Hair follicular keratinocyte (primary cell): ENCODE results near the gene C14orf39. TPM values are rescaled to one million over a fixed set of nuclear protein-coding genes. Genes with fewer than 3 reads are reported as not detected.

ENCODE experiments used
- total RNA-seq: library from RNA; depleted of rRNA; stranded (reverse); fragments of >200 nt; gene quantifications from 2 replicates; pipeline ENCODE4 v1.2.3, GENCODE V29; 2015

C14orf39 gene, protein sequence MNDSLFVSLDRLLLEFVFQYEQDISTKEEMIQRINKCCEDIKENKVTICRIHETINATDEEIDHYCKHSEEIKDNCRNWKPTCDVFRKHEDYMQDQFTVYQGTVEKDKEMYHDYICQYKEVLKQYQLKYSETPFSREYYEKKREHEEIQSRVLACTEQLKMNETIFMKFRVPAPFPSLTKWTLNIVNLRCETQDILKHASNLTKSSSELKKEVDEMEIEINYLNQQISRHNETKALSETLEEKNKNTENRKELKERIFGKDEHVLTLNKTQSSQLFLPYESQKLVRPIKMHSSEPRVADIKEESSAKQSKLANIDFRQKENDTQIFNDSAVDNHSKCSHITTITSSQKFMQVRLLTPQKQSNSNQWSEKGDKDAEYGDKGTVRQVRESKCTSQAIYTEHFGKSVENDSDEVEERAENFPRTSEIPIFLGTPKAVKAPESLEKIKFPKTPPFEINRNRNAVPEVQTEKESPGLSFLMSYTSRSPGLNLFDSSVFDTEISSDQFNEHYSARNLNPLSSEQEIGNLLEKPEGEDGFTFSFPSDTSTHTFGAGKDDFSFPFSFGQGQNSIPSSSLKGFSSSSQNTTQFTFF
- total RNA-seq, result not detected in 2 replicates

DNA sequence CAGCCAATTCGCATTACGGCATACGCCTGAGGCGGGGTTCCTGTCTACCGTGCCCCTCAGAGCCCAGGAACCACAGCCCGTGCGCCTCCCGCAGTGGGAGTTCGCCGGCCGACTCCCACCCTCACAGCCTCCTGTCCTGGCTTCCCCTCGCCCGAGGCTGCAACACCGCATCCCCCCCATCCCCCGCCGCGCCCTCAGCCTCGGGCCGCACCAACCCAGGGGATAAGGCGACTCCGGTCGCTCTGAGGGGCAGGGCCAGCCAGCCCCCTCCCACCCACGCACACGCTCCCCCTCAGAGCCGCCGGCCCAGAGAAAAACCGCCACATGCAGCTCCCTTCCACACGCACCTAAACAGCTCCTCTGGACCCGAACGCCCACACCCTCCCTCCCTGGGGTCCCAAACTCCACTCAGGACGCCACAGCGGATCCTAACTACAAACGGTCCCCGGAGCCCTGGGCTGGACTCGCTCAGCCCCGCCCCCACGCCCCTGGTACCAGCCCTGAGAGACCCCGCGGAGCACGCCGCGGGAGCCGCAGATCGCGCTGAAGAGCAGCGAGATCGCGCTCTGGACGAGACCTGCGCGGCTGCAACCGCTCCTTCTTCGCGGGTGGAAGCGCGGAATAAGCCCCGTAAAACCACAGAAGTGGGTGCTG lies at the start of gene C14orf39:
Gene C14orf39, minus strand, starts transcription at position 466 of the 654 bp plus-strand sequence. CDS start 985 bp downstream, outside the sequence.

DNA sequence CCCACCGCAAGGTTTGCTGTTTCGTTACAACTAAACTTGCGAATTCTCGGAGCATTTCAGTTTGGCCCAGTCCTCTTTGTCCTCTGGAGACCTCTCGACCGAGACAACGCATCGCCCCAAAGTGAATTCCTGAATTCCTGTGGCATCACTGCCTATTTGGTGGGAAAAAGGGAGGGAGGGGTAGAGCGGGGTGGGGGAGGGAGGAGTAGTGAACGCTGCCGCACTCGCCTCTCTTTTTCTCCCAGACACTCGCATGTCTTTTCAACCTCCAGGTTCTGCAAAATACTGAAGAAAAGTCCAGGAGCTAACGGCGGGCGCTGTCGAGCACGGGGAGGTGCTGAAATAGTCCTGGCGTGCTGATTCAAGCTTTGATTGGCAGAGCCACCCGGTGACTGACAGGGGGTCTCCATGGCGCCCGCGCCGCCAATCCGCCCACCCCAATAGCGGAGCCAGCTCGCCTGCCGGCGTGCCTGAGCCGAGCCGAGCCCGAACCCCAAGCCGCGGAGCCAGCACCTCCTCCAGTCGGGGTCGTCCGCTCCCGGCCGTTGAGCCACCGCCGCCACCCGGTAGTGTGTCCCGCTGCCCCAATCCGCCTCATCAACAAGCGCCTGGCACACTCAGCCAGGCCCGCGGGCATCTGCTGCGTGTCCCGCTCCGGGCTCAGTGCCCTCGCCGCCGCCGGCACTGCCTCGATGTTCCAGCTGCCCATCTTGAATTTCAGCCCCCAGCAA lies 23.0 kb upstream of the C14orf39 start, which contains the start of gene SIX6:
Gene SIX6, plus strand, starts transcription at position 440 of the 731 bp plus-strand sequence. Its CDS starts 253 bp downstream, at position 693.

Other genes with a start within 250 kb of the C14orf39 start
- gene PPM1A, start 236.8 kb downstream of the C14orf39 start, total RNA-seq, result 11.2 and 15.5 TPM in 2 replicates
- not detected in 2 replicates for gene SIX6, start 23.1 kb upstream of the C14orf39 start, total RNA-seq
- 0.15 TPM in 1 of 2 replicates, not detected in the other for gene SIX1, start 163.4 kb upstream of the C14orf39 start, total RNA-seq
- 9.5 and 12.3 TPM in 2 replicates for gene SIX4, start 238.3 kb upstream of the C14orf39 start, total RNA-seq
- 55.9 and 78.4 TPM in 2 replicates for gene MNAT1, start 248.7 kb upstream of the C14orf39 start, total RNA-seq